K562 (cell line): ENCODE data around the gene RPTOR. TPM values are rescaled to one million over a fixed set of nuclear protein-coding genes. Genes with fewer than 3 reads are reported as not detected.

Experiments used
- ATAC-seq: fragments of 200-7000 bp; cut with Tn5 transposase; 3 replicates; pipeline ENCODE4 v1.9.1; 2020; ENCODE audit warnings: moderate library complexity
- BruUV-seq: library from RNA; stranded (reverse); fragments of 400-500 nt; replicated peaks from 2 replicates; lab custom pipeline; 2021; lab: Mats Ljungman, UMichigan
- CTCF ChIA-PET: fragments of 300-600 bp; formaldehyde crosslinking; extraction: SDS; loops from one replicate; lab custom pipeline; 2021; ENCODE audit warnings: low intra/inter-chr PET ratio; lab: Yijun Ruan, JAX
- POLR2A ChIA-PET: fragments of 300-600, 350-650 bp; sonication (Branson Sonifier 250); formaldehyde crosslinking; extraction: SDS; loops from one replicate; lab custom pipeline; 2021; ENCODE audit warnings: antibody characterized with exemption, inconsistent platforms; lab: Yijun Ruan, JAX
- DNase-seq, 4 experiments: peaks; one replicate each; pipeline versions ENCODE4 v3.0.0 to v3.0.0-alpha.2; 2011 to 2018; ENCODE audit warnings: low spot score in 3 of 4, mixed read lengths in 3 of 4; ENCODE audit errors: extremely low read depth in 1 of 4
- FAIRE-seq: peaks from 2 replicates; lab custom pipeline; 2011; peaks lifted over from hg19 to GRCh38; lab: Jason Lieb, UNC
- H2AFZ ChIP-seq: 2 replicates; pipeline ENCODE4 v1.6.0; 2011; ENCODE audit warnings: low read depth, low read length, control low read depth, inconsistent platforms
- H3K27ac ChIP-seq: fragments of 200-600 bp; 3 replicates; pipeline ENCODE4 v1.8.0; 2011; ENCODE audit warnings: low read depth, mild to moderate bottlenecking, control low read depth, inconsistent platforms, low read length, moderate library complexity, mixed read lengths; ENCODE audit errors: extremely low read depth
- H3K27me3 ChIP-seq, 2 experiments: fragments of 300-600 bp in 1 of 2; 2 replicates in 1 of 2; 3 replicates in 1 of 2; pipeline versions ENCODE4 v1.6.0 to v1.8.0; 2011; ENCODE audit warnings: inconsistent platforms in 2 of 2, low read length in 2 of 2, mild to moderate bottlenecking in 1 of 2, mixed read lengths in 1 of 2, moderate library complexity in 1 of 2; ENCODE audit not compliant: control insufficient read depth in 2 of 2, insufficient read depth in 2 of 2
- H3K36me3 ChIP-seq: fragments of 300-600 bp; 3 replicates; pipeline ENCODE4 v1.8.0; 2011; ENCODE audit warnings: mild to moderate bottlenecking, low read length, inconsistent platforms; ENCODE audit not compliant: control insufficient read depth, insufficient read depth
- H3K4me1 ChIP-seq, 2 experiments: fragments of 200-600 bp in 1 of 2; replicated peaks in 1 of 2; 2 replicates in 1 of 2; 3 replicates in 1 of 2; pipeline versions ENCODE4 v1.5.1 to v1.8.0; 2011; ENCODE audit warnings: inconsistent platforms in 2 of 2, low read length in 2 of 2, mild to moderate bottlenecking in 1 of 2, mixed read lengths in 1 of 2, moderate library complexity in 1 of 2; ENCODE audit not compliant: control insufficient read depth in 2 of 2, insufficient read depth in 2 of 2
- H3K4me2 ChIP-seq: 2 replicates; pipeline ENCODE4 v1.6.1; 2011; ENCODE audit warnings: low read length, control low read depth, inconsistent platforms, mixed read lengths; ENCODE audit not compliant: insufficient read depth
- H3K4me3 ChIP-seq: fragments of 200-600 bp; sonication (generic), shearing (Covaris generic); 2 replicates; pipeline ENCODE4 v1.5.1; 2016; ENCODE audit warnings: control low read depth, inconsistent platforms
- H3K79me2 ChIP-seq: fragments of 200-600 bp; 3 replicates; pipeline ENCODE4 v1.8.0; 2011; ENCODE audit warnings: low read length, inconsistent platforms; ENCODE audit not compliant: control insufficient read depth, insufficient read depth
- H3K9ac ChIP-seq, 2 experiments: 2 replicates each; pipeline versions ENCODE4 v1.6.0 to v1.6.1; 2011; ENCODE audit warnings: low read depth in 2 of 2, low read length in 2 of 2, control low read depth in 1 of 2, inconsistent platforms in 1 of 2, mild to moderate bottlenecking in 1 of 2, mixed read lengths in 1 of 2; ENCODE audit not compliant: insufficient read depth in 1 of 2
- H3K9me1 ChIP-seq: one replicate; pipeline ENCODE4 v1.6.0; 2011; ENCODE audit warnings: inconsistent platforms, mild to moderate bottlenecking, low read length, moderate library complexity; ENCODE audit not compliant: control insufficient read depth, insufficient read depth
- H3K9me3 ChIP-seq: replicated peaks from 2 replicates; pipeline ENCODE4 v1.5.1; 2011; ENCODE audit warnings: low read depth, low read length, inconsistent platforms; ENCODE audit not compliant: control insufficient read depth, insufficient read depth
- H4K20me1 ChIP-seq: replicated peaks from 2 replicates; pipeline ENCODE4 v1.6.1; 2011; ENCODE audit warnings: low read length, inconsistent platforms, mixed read lengths; ENCODE audit not compliant: control insufficient read depth, insufficient read depth
- FOXO4 ChIP-seq: fragments of 450-650 bp; formaldehyde crosslinking; IDR thresholded peaks from 2 replicates; pipeline ENCODE4 v1.4.0; 2020; ENCODE audit warnings: mild to moderate bottlenecking, moderate library complexity
- TAL1 ChIP-seq: fragments of 450-650 bp; IDR thresholded peaks from 2 replicates; pipeline ENCODE4 v1.6.1; 2016; ENCODE audit warnings: mild to moderate bottlenecking
- TSHZ1 ChIP-seq: fragments of 250-450 bp; sonication (Bioruptor Pico); IDR thresholded peaks from 2 replicates; pipeline ENCODE4 v1.4.0; 2020; ENCODE audit warnings: mild to moderate bottlenecking, moderate library complexity
- ZFPM2 ChIP-seq: fragments of 250-450 bp; sonication (Bioruptor Pico); IDR thresholded peaks from 2 replicates; pipeline ENCODE4 v1.5.1; 2022; ENCODE audit warnings: mild to moderate bottlenecking
- WGBS: fragments of 100-300 bp; shearing (Covaris generic); methylation state at CpG from one replicate; pipeline ENCODE4 v1.1.6; 2016; ENCODE audit warnings: low coverage, mixed read lengths; ENCODE audit not compliant: insufficient coverage; ENCODE audit errors: missing lambda C conversion rate; 5-methylcytosine and 5-hydroxymethylcytosine counted together
- in situ Hi-C: fragments of 300-500 bp; cut with MboI; formaldehyde crosslinking; loops from 4 replicates; pipeline ENCODE4 v1.15.0; 2018; ENCODE audit warnings: inconsistent platforms, mixed read lengths
- intact Hi-C: fragments of 100-400 bp; cut with micrococcal nuclease; formaldehyde crosslinking; loops from 2 replicates; pipeline ENCODE4 v1.14.2; 2022
- polyA plus RNA-seq, 8 experiments: library from polyadenylated mRNA; depleted of rRNA in 4 of 8; stranded (reverse) in 5 of 8; unstranded in 3 of 8; fragments of >200 nt; fragmentation: Nextera tagmentation in 2 of 8; fragmentation: Illumina TruSeq in 1 of 8; extraction: Ambion mirVana in 2 of 8; extraction: Trizol in 1 of 8; gene quantifications; 2 replicates each; pipeline versions ENCODE4 v1.2.1 to v1.2.3, GENCODE V29; 2011 to 2014; ENCODE audit warnings: inconsistent platforms in 1 of 8, missing spikeins in 1 of 8
- total RNA-seq, 7 experiments: library from RNA; depleted of rRNA in 6 of 7; stranded (reverse); fragments of >200 nt in 6 of 7; fragmentation: Illumina TruSeq in 2 of 7; extraction: Trizol in 2 of 7; gene quantifications; 2 replicates each; pipeline versions ENCODE4 v1.2.1 to v1.2.3, GENCODE V29; 2011 to 2021; ENCODE audit warnings: low replicate concordance in 1 of 7

RPTOR gene
- total and polyA plus RNA-seq, 9 of the 15 experiments (the other 6 are each of a cell fraction or from before 2014, with no cell fraction given), result 0.24 to 54.1 (median 10.2) TPM

- peak; percentile 15 for FAIRE-seq
- BruUV-seq, result no TSS peak
- Histone ChIP-seq H3K9me1 (no peaks in the 10 kb centered on the region), H3K4me1 (peaks cover 6 to 11% of the 10 kb centered on the region in 2 experiments; a peak in 2 of 5 replicates), H3K36me3 (peaks cover 4% of the 10 kb centered on the region; the same call in 2 of the 3 replicates), H3K79me2 (no peaks in the 10 kb centered on the region; the same call in 2 of the 3 replicates), H3K27ac (no peak overlapping the region), H3K4me3 (no peak overlapping the region), H3K9me3 (no peaks in the 10 kb centered on the region), H3K4me2 (no peak overlapping the region), H4K20me1 (no peaks in the 10 kb centered on the region; the same call in 1 of the 2 replicates), H3K27me3 (no peaks in the 10 kb centered on the region), H2AFZ (no peak overlapping the region), H3K9ac (peak overlapping the region in 1 of 2 experiments; percentile 19; a peak in 1 of 4 replicates)
- in situ Hi-C loops, result no loop called here
- DNase-seq, result no peak
- intact Hi-C loops, result no loop called here
- 81% methylated on average over 16 of the region's 16 CpGs for WGBS
- TF ChIP-seq TSHZ1 (CRISPR knock-in tag) (no peak), ZFPM2 (CRISPR knock-in tag) (no peak), TAL1 (no peak), FOXO4 (CRISPR knock-in tag) (no peak)
- ChIA-PET POLR2A (interaction anchor here (1.4 to 2.1 kb wide), 3 partner anchors 8 to 11 kb away, joined by 4 to 8 read pairs (median 5); no protein-coding TSS in a partner anchor), CTCF (no interaction called here)
- ATAC-seq, result no peak
Measured at GRCh38 chr17:80782536-80783427, 238.1 kb downstream of the RPTOR start.
